PFSK-1 (cell line): ENCODE measurements around the gene CYP2R1.

ENCODE experiments used
- POLR2AphosphoS5 ChIP-seq: IDR thresholded peaks from 2 replicates; pipeline ENCODE4 v1.6.1; 2012; ENCODE audit warnings: low read depth, mild to moderate bottlenecking, control low read depth, low read length, moderate library complexity
- TAF1 ChIP-seq: IDR thresholded peaks from 2 replicates; pipeline ENCODE4 v1.6.1; 2012; ENCODE audit warnings: low read length, control low read depth, borderline replicate concordance; ENCODE audit not compliant: insufficient read depth
- TF ChIP-seq, protein P1 (sequence below), 2 experiments: IDR thresholded peaks; 2 replicates each; pipeline versions ENCODE4 v1.6.1 to v1.8.0; 2011 to 2012; ENCODE audit warnings: low read depth in 2 of 2, low read length in 2 of 2, control low read depth in 1 of 2, inconsistent platforms in 1 of 2, mild to moderate bottlenecking in 1 of 2, moderate library complexity in 1 of 2; ENCODE audit not compliant: insufficient read depth in 1 of 2

DNA sequence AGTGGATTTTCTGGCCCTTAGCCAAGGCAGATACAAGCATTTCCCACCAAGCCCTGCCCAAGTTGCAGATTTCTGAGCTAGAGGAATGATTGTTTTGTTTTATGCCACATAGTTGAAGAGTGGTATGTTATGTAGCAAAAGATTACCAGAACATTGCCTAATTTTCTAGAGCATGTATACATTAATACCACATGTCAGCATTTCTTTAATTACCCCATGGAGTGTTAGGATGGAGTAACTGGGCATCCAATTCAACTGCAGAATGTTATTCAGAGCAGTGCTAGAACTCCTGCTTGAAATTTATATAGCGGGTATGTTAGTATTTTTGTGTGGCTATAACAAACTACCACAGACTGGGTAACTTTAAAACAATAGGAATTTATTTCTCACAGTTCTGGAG is 24.4 kb upstream of the CYP2R1 start:
- TF ChIP-seq POLR2AphosphoS5, result no peak
- TF ChIP-seq, protein P1, sequence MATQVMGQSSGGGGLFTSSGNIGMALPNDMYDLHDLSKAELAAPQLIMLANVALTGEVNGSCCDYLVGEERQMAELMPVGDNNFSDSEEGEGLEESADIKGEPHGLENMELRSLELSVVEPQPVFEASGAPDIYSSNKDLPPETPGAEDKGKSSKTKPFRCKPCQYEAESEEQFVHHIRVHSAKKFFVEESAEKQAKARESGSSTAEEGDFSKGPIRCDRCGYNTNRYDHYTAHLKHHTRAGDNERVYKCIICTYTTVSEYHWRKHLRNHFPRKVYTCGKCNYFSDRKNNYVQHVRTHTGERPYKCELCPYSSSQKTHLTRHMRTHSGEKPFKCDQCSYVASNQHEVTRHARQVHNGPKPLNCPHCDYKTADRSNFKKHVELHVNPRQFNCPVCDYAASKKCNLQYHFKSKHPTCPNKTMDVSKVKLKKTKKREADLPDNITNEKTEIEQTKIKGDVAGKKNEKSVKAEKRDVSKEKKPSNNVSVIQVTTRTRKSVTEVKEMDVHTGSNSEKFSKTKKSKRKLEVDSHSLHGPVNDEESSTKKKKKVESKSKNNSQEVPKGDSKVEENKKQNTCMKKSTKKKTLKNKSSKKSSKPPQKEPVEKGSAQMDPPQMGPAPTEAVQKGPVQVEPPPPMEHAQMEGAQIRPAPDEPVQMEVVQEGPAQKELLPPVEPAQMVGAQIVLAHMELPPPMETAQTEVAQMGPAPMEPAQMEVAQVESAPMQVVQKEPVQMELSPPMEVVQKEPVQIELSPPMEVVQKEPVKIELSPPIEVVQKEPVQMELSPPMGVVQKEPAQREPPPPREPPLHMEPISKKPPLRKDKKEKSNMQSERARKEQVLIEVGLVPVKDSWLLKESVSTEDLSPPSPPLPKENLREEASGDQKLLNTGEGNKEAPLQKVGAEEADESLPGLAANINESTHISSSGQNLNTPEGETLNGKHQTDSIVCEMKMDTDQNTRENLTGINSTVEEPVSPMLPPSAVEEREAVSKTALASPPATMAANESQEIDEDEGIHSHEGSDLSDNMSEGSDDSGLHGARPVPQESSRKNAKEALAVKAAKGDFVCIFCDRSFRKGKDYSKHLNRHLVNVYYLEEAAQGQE (IDR thresholded peaks at IDR 0.05; ENCODE audit: insufficient read depth in 1 of 2, low read depth in 2 of 2, low read length in 2 of 2), result no peak
- no peak for TF ChIP-seq TAF1
